HEK293 (cell line): Measurements from ENCODE around the gene CCER1.

Experiments
- CTCF ChIA-PET: fragments of 350-600 bp; formaldehyde crosslinking; extraction: SDS; loops from one replicate; lab custom pipeline; 2021; ENCODE audit warnings: antibody characterized with exemption; lab: Yijun Ruan, JAX
- POLR2A ChIA-PET: fragments of 300-600 bp; formaldehyde crosslinking; extraction: SDS; loops from one replicate; lab custom pipeline; 2020; ENCODE audit warnings: antibody characterized with exemption, inconsistent platforms; lab: Yijun Ruan, JAX
- H3K27ac ChIP-seq: fragments of 200-500 bp; sonication (Bioruptor generic); 2 replicates; pipeline ENCODE4 v1.5.1; 2014; ENCODE audit warnings: low read depth, low read length, control low read depth, inconsistent platforms; ENCODE audit errors: extremely low read depth
- H3K36me3 ChIP-seq, 2 experiments: fragments of 200-500 bp in 1 of 2; sonication (Bioruptor generic) in 1 of 2; 1 replicate in 1 of 2; 2 replicates in 1 of 2; pipeline ENCODE4 v1.5.1; 2014 to 2017; ENCODE audit warnings: inconsistent platforms in 2 of 2, low read length in 2 of 2; ENCODE audit not compliant: control insufficient read depth in 2 of 2, insufficient read depth in 1 of 2
- H3K4me1 ChIP-seq: fragments of 200-500 bp; sonication (Bioruptor generic); 2 replicates; pipeline ENCODE4 v1.5.1; 2014; ENCODE audit warnings: mild to moderate bottlenecking, low read length, inconsistent platforms; ENCODE audit not compliant: control insufficient read depth, insufficient read depth
- H3K4me3 ChIP-seq: 2 replicates; pipeline ENCODE4 v1.5.1; 2011; ENCODE audit warnings: low read depth, mild to moderate bottlenecking, control low read depth, low read length, moderate library complexity
- H3K9me3 ChIP-seq: fragments of 200-500 bp; sonication (Bioruptor generic); 2 replicates; pipeline ENCODE4 v1.5.1; 2014; ENCODE audit warnings: low read depth, low read length, inconsistent platforms; ENCODE audit not compliant: control insufficient read depth, insufficient read depth
- EGR2 ChIP-seq: fragments of 450-650 bp; formaldehyde crosslinking; IDR thresholded peaks from 2 replicates; pipeline ENCODE4 v1.5.1; 2016; ENCODE audit warnings: low read depth, missing biosample characterization, missing genetic modification characterization
- HOXC10 ChIP-seq: sonication (generic); formaldehyde crosslinking; IDR thresholded peaks from 2 replicates; pipeline ENCODE4 v1.8.1; 2023; ENCODE audit warnings: mild to moderate bottlenecking, missing genetic modification reagents
- MEIS1 ChIP-seq: sonication (generic); formaldehyde crosslinking; IDR thresholded peaks from 2 replicates; pipeline ENCODE4 v1.8.1; 2022; ENCODE audit warnings: missing genetic modification reagents, mild to moderate bottlenecking, borderline replicate concordance
- ZBTB20 ChIP-seq: fragments of 450-650 bp; formaldehyde crosslinking; IDR thresholded peaks from 2 replicates; pipeline ENCODE4 v1.5.1; 2016; ENCODE audit warnings: missing biosample characterization, missing genetic modification characterization
- ZNF10 ChIP-seq: fragments of 450-650 bp; formaldehyde crosslinking; IDR thresholded peaks from 2 replicates; pipeline ENCODE4 v1.5.1; 2017; ENCODE audit warnings: missing biosample characterization, missing genetic modification characterization
- ZNF157 ChIP-seq: fragments of 450-650 bp; formaldehyde crosslinking; IDR thresholded peaks from 2 replicates; pipeline ENCODE4 v1.5.1; 2016; ENCODE audit warnings: missing biosample characterization, missing genetic modification characterization
- ZNF2 ChIP-seq: fragments of 450-650 bp; formaldehyde crosslinking; IDR thresholded peaks from 2 replicates; pipeline ENCODE4 v1.5.1; 2016; ENCODE audit warnings: missing biosample characterization, missing genetic modification characterization
- ZNF214 ChIP-seq: fragments of 450-650 bp; formaldehyde crosslinking; IDR thresholded peaks from 2 replicates; pipeline ENCODE4 v1.5.1; 2017; ENCODE audit warnings: missing biosample characterization, mild to moderate bottlenecking, missing genetic modification characterization, borderline replicate concordance
- ZNF302 ChIP-seq: fragments of 450-650 bp; formaldehyde crosslinking; IDR thresholded peaks from 2 replicates; pipeline ENCODE4 v1.5.1; 2016; ENCODE audit warnings: missing biosample characterization, missing genetic modification characterization, low read depth
- ZNF354C ChIP-seq: fragments of 450-650 bp; formaldehyde crosslinking; IDR thresholded peaks from 2 replicates; pipeline ENCODE4 v1.5.1; 2016; ENCODE audit warnings: missing biosample characterization, missing genetic modification characterization, low read depth, borderline replicate concordance
- ZNF514 ChIP-seq: fragments of 450-650 bp; formaldehyde crosslinking; IDR thresholded peaks from 2 replicates; pipeline ENCODE4 v1.5.1; 2016; ENCODE audit warnings: missing biosample characterization, missing genetic modification characterization
- ZNF521 ChIP-seq: fragments of 450-650 bp; formaldehyde crosslinking; IDR thresholded peaks from 2 replicates; pipeline ENCODE4 v1.5.1; 2017; ENCODE audit warnings: missing biosample characterization, mild to moderate bottlenecking, missing genetic modification characterization
- ZNF548 ChIP-seq: fragments of 450-650 bp; formaldehyde crosslinking; IDR thresholded peaks from 2 replicates; pipeline ENCODE4 v1.5.1; 2016; ENCODE audit warnings: missing biosample characterization, missing genetic modification characterization
- ZNF626 ChIP-seq: fragments of 450-650 bp; sonication (Bioruptor Pico); formaldehyde crosslinking; IDR thresholded peaks from 2 replicates; pipeline ENCODE4 v1.5.1; 2018; ENCODE audit warnings: missing biosample characterization, missing genetic modification characterization, inconsistent platforms
- ZNF830 ChIP-seq: fragments of 450-650 bp; IDR thresholded peaks from 2 replicates; pipeline ENCODE4 v1.5.0; 2018; ENCODE audit warnings: missing biosample characterization, missing genetic modification characterization, low read depth, mild to moderate bottlenecking, moderate library complexity
- ZSCAN30 ChIP-seq: fragments of 450-650 bp; IDR thresholded peaks from 2 replicates; pipeline ENCODE4 v1.5.1; 2018; ENCODE audit warnings: missing biosample characterization, mild to moderate bottlenecking, missing genetic modification characterization, moderate library complexity
- TF ChIP-seq, protein P1 (sequence below): fragments of 450-650 bp; formaldehyde crosslinking; IDR thresholded peaks from 2 replicates; pipeline ENCODE4 v1.5.1; 2017; ENCODE audit warnings: missing biosample characterization, missing genetic modification characterization
- TF ChIP-seq, protein P2 (sequence below): fragments of 450-650 bp; formaldehyde crosslinking; optimal IDR thresholded peaks from 2 replicates; pipeline ENCODE3; 2016; ENCODE audit warnings: missing biosample characterization, mild to moderate bottlenecking, missing genetic modification characterization
- TF ChIP-seq, protein P3 (sequence below): fragments of 450-650 bp; formaldehyde crosslinking; IDR thresholded peaks from 2 replicates; pipeline ENCODE4 v1.5.1; 2016; ENCODE audit warnings: missing biosample characterization, missing genetic modification characterization, low read depth
- TF ChIP-seq, protein P4 (sequence below): fragments of 450-650 bp; formaldehyde crosslinking; IDR thresholded peaks from 2 replicates; pipeline ENCODE4 v1.5.1; 2016; ENCODE audit warnings: missing biosample characterization, missing genetic modification characterization
- TF ChIP-seq, protein P5 (sequence below): fragments of 450-650 bp; formaldehyde crosslinking; IDR thresholded peaks from 2 replicates; pipeline ENCODE4 v1.5.1; 2016; ENCODE audit warnings: missing biosample characterization, missing genetic modification characterization, low read depth

Gene CCER1

DNA sequence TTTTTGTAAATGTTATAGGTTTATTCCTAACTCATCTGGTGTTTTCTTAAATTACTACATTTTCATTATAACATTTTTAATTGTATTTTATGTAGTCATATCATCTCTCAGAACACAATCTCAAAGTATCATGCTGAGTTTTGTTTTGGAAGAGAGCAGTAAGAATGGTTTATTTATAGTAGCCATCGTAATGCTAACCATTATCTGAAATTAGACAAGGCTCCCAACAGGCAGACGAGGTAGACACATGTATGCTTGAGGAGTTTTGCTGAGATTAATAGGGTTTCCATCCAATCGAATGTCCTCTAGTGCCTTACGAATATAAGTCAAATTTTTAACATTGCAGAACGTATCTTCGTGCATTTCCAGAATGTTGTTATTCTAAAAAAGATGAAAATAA is 9.0 kb upstream of the CCER1 start:
- Histone ChIP-seq H3K36me3 (no peaks in the 10 kb centered on the region), H3K4me3 (no peak overlapping the region), H3K4me1 (no peaks in the 10 kb centered on the region), H3K9me3 (no peaks in the 10 kb centered on the region), H3K27ac (no peak overlapping the region)
- ChIA-PET POLR2A (no interaction called here), CTCF (no interaction called here)
- TF ChIP-seq, protein P1, sequence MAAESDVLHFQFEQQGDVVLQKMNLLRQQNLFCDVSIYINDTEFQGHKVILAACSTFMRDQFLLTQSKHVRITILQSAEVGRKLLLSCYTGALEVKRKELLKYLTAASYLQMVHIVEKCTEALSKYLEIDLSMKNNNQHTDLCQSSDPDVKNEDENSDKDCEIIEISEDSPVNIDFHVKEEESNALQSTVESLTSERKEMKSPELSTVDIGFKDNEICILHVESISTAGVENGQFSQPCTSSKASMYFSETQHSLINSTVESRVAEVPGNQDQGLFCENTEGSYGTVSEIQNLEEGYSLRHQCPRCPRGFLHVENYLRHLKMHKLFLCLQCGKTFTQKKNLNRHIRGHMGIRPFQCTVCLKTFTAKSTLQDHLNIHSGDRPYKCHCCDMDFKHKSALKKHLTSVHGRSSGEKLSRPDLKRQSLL (tag by site-specific recombination) = no peak
- no peak for TF ChIP-seq ZNF10 (tag by site-specific recombination)
- TF ChIP-seq ZNF354C (tag by site-specific recombination) = no peak
- no peak for TF ChIP-seq ZNF830 (tag by site-specific recombination)
- TF ChIP-seq ZNF214 = no peak
- TF ChIP-seq, protein P2, sequence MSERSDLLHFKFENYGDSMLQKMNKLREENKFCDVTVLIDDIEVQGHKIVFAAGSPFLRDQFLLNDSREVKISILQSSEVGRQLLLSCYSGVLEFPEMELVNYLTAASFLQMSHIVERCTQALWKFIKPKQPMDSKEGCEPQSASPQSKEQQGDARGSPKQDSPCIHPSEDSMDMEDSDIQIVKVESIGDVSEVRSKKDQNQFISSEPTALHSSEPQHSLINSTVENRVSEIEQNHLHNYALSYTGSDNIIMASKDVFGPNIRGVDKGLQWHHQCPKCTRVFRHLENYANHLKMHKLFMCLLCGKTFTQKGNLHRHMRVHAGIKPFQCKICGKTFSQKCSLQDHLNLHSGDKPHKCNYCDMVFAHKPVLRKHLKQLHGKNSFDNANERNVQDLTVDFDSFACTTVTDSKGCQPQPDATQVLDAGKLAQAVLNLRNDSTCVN = no peak

DNA sequence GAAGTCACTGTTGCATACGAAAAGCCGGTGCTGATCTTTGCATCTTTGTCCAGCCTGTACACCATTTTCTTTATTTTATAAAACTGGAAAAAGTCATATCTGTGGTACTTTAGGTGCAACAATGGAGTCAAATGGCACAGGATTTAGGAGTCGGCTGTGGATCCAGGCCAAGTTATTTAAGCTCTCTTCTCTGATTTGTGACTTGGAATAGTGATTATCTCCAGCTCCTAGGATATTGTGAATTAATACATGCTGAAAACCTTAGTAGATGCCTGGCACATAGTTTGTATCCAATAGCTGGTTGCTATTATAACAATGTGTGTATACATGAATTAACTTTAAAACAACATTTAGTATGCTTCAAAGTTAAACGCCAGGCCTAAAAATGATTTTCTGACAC is 6.2 kb upstream of the CCER1 start:
- Histone ChIP-seq H3K4me1 (no peaks in the 10 kb centered on the region), H3K36me3 (no peaks in the 10 kb centered on the region), H3K27ac (no peak overlapping the region), H3K4me3 (no peak overlapping the region), H3K9me3 (no peaks in the 10 kb centered on the region)
- POLR2A ChIA-PET = no interaction called here
- CTCF ChIA-PET = interaction anchor here (0.6 to 1.4 kb wide), 6 partner anchors 12 to 1490 kb away, joined by 3 to 6 read pairs (median 4); no protein-coding TSS in a partner anchor
- TF ChIP-seq, protein P3, sequence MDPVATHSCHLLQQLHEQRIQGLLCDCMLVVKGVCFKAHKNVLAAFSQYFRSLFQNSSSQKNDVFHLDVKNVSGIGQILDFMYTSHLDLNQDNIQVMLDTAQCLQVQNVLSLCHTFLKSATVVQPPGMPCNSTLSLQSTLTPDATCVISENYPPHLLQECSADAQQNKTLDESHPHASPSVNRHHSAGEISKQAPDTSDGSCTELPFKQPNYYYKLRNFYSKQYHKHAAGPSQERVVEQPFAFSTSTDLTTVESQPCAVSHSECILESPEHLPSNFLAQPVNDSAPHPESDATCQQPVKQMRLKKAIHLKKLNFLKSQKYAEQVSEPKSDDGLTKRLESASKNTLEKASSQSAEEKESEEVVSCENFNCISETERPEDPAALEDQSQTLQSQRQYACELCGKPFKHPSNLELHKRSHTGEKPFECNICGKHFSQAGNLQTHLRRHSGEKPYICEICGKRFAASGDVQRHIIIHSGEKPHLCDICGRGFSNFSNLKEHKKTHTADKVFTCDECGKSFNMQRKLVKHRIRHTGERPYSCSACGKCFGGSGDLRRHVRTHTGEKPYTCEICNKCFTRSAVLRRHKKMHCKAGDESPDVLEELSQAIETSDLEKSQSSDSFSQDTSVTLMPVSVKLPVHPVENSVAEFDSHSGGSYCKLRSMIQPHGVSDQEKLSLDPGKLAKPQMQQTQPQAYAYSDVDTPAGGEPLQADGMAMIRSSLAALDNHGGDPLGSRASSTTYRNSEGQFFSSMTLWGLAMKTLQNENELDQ (tag by site-specific recombination) = no peak
- TF ChIP-seq ZNF2 (tag by site-specific recombination) = no peak
- TF ChIP-seq ZNF514 (tag by site-specific recombination) = no peak
- TF ChIP-seq ZNF521 (tag by site-specific recombination) = no peak
- no peak for TF ChIP-seq MEIS1 (CRISPR knock-in tag)
- no peak for TF ChIP-seq ZNF626 (tag by site-specific recombination)
- no peak for TF ChIP-seq HOXC10 (CRISPR knock-in tag)
- TF ChIP-seq, protein P4, sequence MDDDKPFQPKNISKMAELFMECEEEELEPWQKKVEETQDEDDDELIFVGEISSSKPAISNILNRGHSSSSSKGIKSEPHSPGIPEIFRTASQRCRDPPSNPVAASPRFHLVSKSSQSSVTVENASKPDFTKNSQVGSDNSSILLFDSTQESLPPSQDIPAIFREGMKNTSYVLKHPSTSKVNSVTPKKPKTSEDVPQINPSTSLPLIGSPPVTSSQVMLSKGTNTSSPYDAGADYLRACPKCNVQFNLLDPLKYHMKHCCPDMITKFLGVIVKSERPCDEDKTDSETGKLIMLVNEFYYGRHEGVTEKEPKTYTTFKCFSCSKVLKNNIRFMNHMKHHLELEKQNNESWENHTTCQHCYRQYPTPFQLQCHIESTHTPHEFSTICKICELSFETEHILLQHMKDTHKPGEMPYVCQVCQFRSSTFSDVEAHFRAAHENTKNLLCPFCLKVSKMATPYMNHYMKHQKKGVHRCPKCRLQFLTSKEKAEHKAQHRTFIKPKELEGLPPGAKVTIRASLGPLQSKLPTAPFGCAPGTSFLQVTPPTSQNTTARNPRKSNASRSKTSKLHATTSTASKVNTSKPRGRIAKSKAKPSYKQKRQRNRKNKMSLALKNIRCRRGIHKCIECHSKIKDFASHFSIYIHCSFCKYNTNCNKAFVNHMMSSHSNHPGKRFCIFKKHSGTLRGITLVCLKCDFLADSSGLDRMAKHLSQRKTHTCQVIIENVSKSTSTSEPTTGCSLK (tag by site-specific recombination) = no peak
- no peak for TF ChIP-seq ZNF157
- TF ChIP-seq ZNF548 = no peak
- TF ChIP-seq ZBTB20 (tag by site-specific recombination) = no peak
- TF ChIP-seq, protein P5, sequence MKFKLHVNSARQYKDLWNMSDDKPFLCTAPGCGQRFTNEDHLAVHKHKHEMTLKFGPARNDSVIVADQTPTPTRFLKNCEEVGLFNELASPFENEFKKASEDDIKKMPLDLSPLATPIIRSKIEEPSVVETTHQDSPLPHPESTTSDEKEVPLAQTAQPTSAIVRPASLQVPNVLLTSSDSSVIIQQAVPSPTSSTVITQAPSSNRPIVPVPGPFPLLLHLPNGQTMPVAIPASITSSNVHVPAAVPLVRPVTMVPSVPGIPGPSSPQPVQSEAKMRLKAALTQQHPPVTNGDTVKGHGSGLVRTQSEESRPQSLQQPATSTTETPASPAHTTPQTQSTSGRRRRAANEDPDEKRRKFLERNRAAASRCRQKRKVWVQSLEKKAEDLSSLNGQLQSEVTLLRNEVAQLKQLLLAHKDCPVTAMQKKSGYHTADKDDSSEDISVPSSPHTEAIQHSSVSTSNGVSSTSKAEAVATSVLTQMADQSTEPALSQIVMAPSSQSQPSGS (tag by site-specific recombination) = no peak
- TF ChIP-seq ZSCAN30 = no peak
- no peak for TF ChIP-seq EGR2
- no peak for TF ChIP-seq ZNF302
